Smooth muscle cell (in vitro differentiated cells): Measurements from ENCODE around the gene OR6B2. TPM values are rescaled to one million over a fixed set of nuclear protein-coding genes. Genes with fewer than 3 reads are reported as not detected.

Source experiments
- DNase-seq: peaks from one replicate; lab custom pipeline; 2025; ENCODE audit not compliant: unreplicated experiment; lab: John Stamatoyannopoulos, UW
- H2AFZ ChIP-seq: fragments of 200-600 bp; sonication (generic); 2 replicates; pipeline ENCODE4 v1.6.0; 2016; ENCODE audit warnings: antibody characterized with exemption, low read depth, mild to moderate bottlenecking
- H3F3A ChIP-seq: fragments of 200-600 bp; sonication (generic); 2 replicates; pipeline ENCODE4 v1.6.0; 2017; ENCODE audit warnings: antibody characterized with exemption, low read depth
- H3K27ac ChIP-seq: fragments of 200-600 bp; sonication (generic); 2 replicates; pipeline ENCODE4 v1.5.1; 2016; ENCODE audit warnings: low read depth, mild to moderate bottlenecking
- H3K27me3 ChIP-seq: fragments of 200-600 bp; sonication (generic); 2 replicates; pipeline ENCODE4 v1.6.1; 2016; ENCODE audit warnings: low read depth, mild to moderate bottlenecking
- H3K36me3 ChIP-seq: fragments of 200-600 bp; sonication (generic); 2 replicates; pipeline ENCODE4 v1.5.1; 2016; ENCODE audit warnings: low read depth
- H3K4me1 ChIP-seq: fragments of 200-600 bp; sonication (generic); 2 replicates; pipeline ENCODE4 v1.5.1; 2016; ENCODE audit warnings: low read depth
- H3K4me2 ChIP-seq: fragments of 200-600 bp; sonication (generic); 2 replicates; pipeline ENCODE4 v1.6.0; 2016; ENCODE audit warnings: mild to moderate bottlenecking
- H3K4me3 ChIP-seq: fragments of 200-600 bp; sonication (generic); 2 replicates; pipeline ENCODE4 v1.5.1; 2016; ENCODE audit warnings: mild to moderate bottlenecking
- H3K79me2 ChIP-seq: fragments of 200-600 bp; sonication (generic); 2 replicates; pipeline ENCODE4 v1.6.0; 2016; ENCODE audit warnings: low read depth, mild to moderate bottlenecking
- H3K9ac ChIP-seq: fragments of 200-600 bp; sonication (generic); 2 replicates; pipeline ENCODE4 v1.6.0; 2016; ENCODE audit warnings: low read depth
- H3K9me3 ChIP-seq: fragments of 200-600 bp; sonication (generic); replicated peaks from 2 replicates; pipeline ENCODE4 v1.5.1; 2016; ENCODE audit warnings: low read depth
- H4K20me1 ChIP-seq: fragments of 200-600 bp; sonication (generic); 2 replicates; pipeline ENCODE4 v1.6.0; 2016; ENCODE audit warnings: low read depth
- CTCF ChIP-seq: fragments of 200-600 bp; sonication (generic); IDR thresholded peaks from 2 replicates; pipeline ENCODE4 v1.5.1; 2017; ENCODE audit warnings: borderline replicate concordance, mild to moderate bottlenecking, antibody characterized with exemption; ENCODE audit not compliant: insufficient read depth, poor library complexity, severe bottlenecking
- WGBS: methylation state at CpG from one replicate; pipeline ENCODE4 v1.1.7; 2016; ENCODE audit warnings: low lambda C conversion rate; 5-methylcytosine and 5-hydroxymethylcytosine counted together
- polyA plus RNA-seq: library from polyadenylated mRNA; unstranded; fragments of >200 nt; fragmentation: Nextera tagmentation; extraction: Ambion mirVana; gene quantifications from 2 replicates; pipeline ENCODE4 v1.2.1, GENCODE V29; 2016
- total RNA-seq: library from RNA; depleted of rRNA; stranded (reverse); fragments of >200 nt; gene quantifications from 2 replicates; pipeline ENCODE4 v1.2.3, GENCODE V29; 2014

OR6B2 gene
- total and polyA plus RNA-seq, 2 experiments from 2014 or later, result not detected

- TF ChIP-seq CTCF, result no peak
- Histone ChIP-seq H4K20me1 (no peaks in the 10 kb centered on the region), H2AFZ (no peak within 1 kb of the TSS), H3K27ac (no peak within 1 kb of the TSS), H3K79me2 (no peaks in the 10 kb centered on the region), H3K27me3 (peaks cover 75% of the 10 kb centered on the region), H3F3A (no peaks in the 10 kb centered on the region), H3K4me1 (no peaks in the 10 kb centered on the region), H3K4me3 (no peak within 1 kb of the TSS), H3K4me2 (no peak within 1 kb of the TSS), H3K9ac (no peak within 1 kb of the TSS), H3K36me3 (no peaks in the 10 kb centered on the region), H3K9me3 (no peaks in the 10 kb centered on the region)
- WGBS, result 78% methylated on average over 24 of the region's 28 CpGs
- no peak for DNase-seq
Observed at GRCh38 chr2:240053173-240054155, 23.2 kb upstream of the OR6B2 start, which contains the start of gene OR6B3. Gene OR6B3 (minus strand): TSS chr2:240053521.

GRCh38 chr2:240052524-240052923, 22.3 kb upstream of the OR6B2 start:
- Histone ChIP-seq H3K36me3 (no peaks in the 10 kb centered on the region), H3K9me3 (no peaks in the 10 kb centered on the region), H2AFZ (no peak overlapping the region), H3K4me2 (no peak overlapping the region), H3K4me1 (no peaks in the 10 kb centered on the region), H4K20me1 (no peaks in the 10 kb centered on the region), H3F3A (no peaks in the 10 kb centered on the region), H3K27ac (no peak overlapping the region), H3K9ac (no peak overlapping the region), H3K4me3 (no peak overlapping the region), H3K79me2 (no peaks in the 10 kb centered on the region), H3K27me3 (peaks cover 77% of the 10 kb centered on the region)
- DNase-seq, result no peak
- TF ChIP-seq CTCF, result no peak
- whole genome bisulfite sequencing, result 88% methylated on average over 12 of the region's 12 CpGs

- no peaks in the 10 kb centered on the region for H3K4me1 ChIP-seq
- H3K9ac ChIP-seq, result no peak overlapping the region
- H3K79me2 ChIP-seq, result no peaks in the 10 kb centered on the region
- no peak for DNase-seq
- H3K27ac ChIP-seq, result no peak overlapping the region
- H3F3A ChIP-seq, result no peaks in the 10 kb centered on the region
- H3K9me3 ChIP-seq, result no peaks in the 10 kb centered on the region
- H2AFZ ChIP-seq, result no peak overlapping the region
- H3K4me2 ChIP-seq, result no peak overlapping the region
- H3K36me3 ChIP-seq, result no peaks in the 10 kb centered on the region
- no peak for TF ChIP-seq CTCF
- WGBS, result 75% methylated on average over 4 of the region's 4 CpGs
- no peak overlapping the region for H3K4me3 ChIP-seq
- H3K27me3 ChIP-seq, result peaks cover 85% of the 10 kb centered on the region
- H4K20me1 ChIP-seq, result no peaks in the 10 kb centered on the region
Observed at GRCh38 chr2:240051697-240052096, 21.5 kb upstream of the OR6B2 start.
